Thoracic aorta (tissue), 2 donors: ENCODE results near the gene SEPTIN7. TPM values are rescaled to one million over a fixed set of nuclear protein-coding genes. Genes with fewer than 3 reads are reported as not detected.

Experiments used
- ATAC-seq: fragments of 150-250 bp; one replicate; pipeline ENCODE4 v1.8.0; 2017; ENCODE audit warnings: low read depth; ENCODE audit not compliant: insufficient number of reproducible peaks, low FRiP score
- DNase-seq: peaks from one replicate; pipeline ENCODE4 v3.0.0-alpha.2; 2020; ENCODE audit warnings: low spot score
- H3K27ac ChIP-seq, 2 donors: fragments of 200-600 bp; sonication (generic); 1 replicate in 1 of 2; 2 replicates in 1 of 2; pipeline ENCODE4 v1.5.1; 2016; ENCODE audit warnings: mild to moderate bottlenecking in 2 of 2, moderate library complexity in 2 of 2
- H3K27me3 ChIP-seq: fragments of 200-600 bp; sonication (generic); replicated peaks from 2 replicates; pipeline ENCODE4 v1.6.0; 2016; ENCODE audit warnings: mild to moderate bottlenecking; ENCODE audit not compliant: insufficient read depth
- H3K36me3 ChIP-seq: fragments of 200-600 bp; sonication (generic); one replicate; pipeline ENCODE4 v1.5.1; 2016
- H3K4me1 ChIP-seq, 2 donors: fragments of 200-600 bp; sonication (generic); 1 replicate in 1 of 2; 2 replicates in 1 of 2; pipeline versions ENCODE4 v1.5.1 to v1.6.0; 2016; ENCODE audit warnings: low read depth in 2 of 2, mild to moderate bottlenecking in 1 of 2; ENCODE audit not compliant: control insufficient read depth in 1 of 2
- H3K4me3 ChIP-seq: fragments of 200-600 bp; sonication (generic); 2 replicates; pipeline ENCODE4 v1.5.1; 2016; ENCODE audit warnings: mild to moderate bottlenecking
- H3K9me3 ChIP-seq: fragments of 200-600 bp; sonication (generic); 2 replicates; pipeline ENCODE4 v1.5.1; 2016
- CTCF ChIP-seq: fragments of 200-600 bp; sonication (generic); IDR thresholded peaks from one replicate; pipeline ENCODE4 v1.5.1; 2019; ENCODE audit warnings: antibody characterized with exemption
- total RNA-seq, 2 donors: library from RNA; depleted of rRNA; stranded (reverse); fragments of >200 nt; gene quantifications; one replicate each; pipeline versions ENCODE4 v1.1.0 to v1.2.3, GENCODE V29; 2016

The SEPTIN7 gene
- total RNA-seq, 2 donors from 2014 or later = 165 to 224 TPM

GRCh38 chr7:35819954-35820703 lies 19.3 kb downstream of the SEPTIN7 start:
- Histone ChIP-seq H3K4me3 (no peak overlapping the region), H3K9me3 (peaks cover 5% of the 10 kb centered on the region), H3K27ac (no peak overlapping the region), H3K4me1 (peaks cover 19 to 21% of the 10 kb centered on the region in 2 donors), H3K36me3 (no peaks in the 10 kb centered on the region), H3K27me3 (no peaks in the 10 kb centered on the region)
- no peak for TF ChIP-seq CTCF
- DNase-seq = no peak
- ATAC-seq = no peak

- H3K4me1 ChIP-seq = peaks cover 22 to 26% of the 10 kb centered on the region in 2 donors
- H3K27me3 ChIP-seq = no peaks in the 10 kb centered on the region
- no peak for TF ChIP-seq CTCF
- H3K9me3 ChIP-seq = peaks cover 5% of the 10 kb centered on the region
- ATAC-seq (no peak), DNase-seq (no peak)
- H3K4me3 ChIP-seq = no peak overlapping the region
- H3K27ac ChIP-seq = no peak overlapping the region
- no peaks in the 10 kb centered on the region for H3K36me3 ChIP-seq
These were observed 20.0 kb downstream of the SEPTIN7 start for GRCh38 chr7:35820858-35821257.

GRCh38 chr7:35823440-35823839 lies 22.6 kb downstream of the SEPTIN7 start:
- ATAC-seq (no peak), DNase-seq (no peak)
- Histone ChIP-seq H3K9me3 (peaks cover 5% of the 10 kb centered on the region), H3K27me3 (no peaks in the 10 kb centered on the region), H3K4me1 (peaks cover 40 to 44% of the 10 kb centered on the region in 2 donors), H3K36me3 (no peaks in the 10 kb centered on the region), H3K27ac (no peak overlapping the region), H3K4me3 (no peak overlapping the region)
- no peak for TF ChIP-seq CTCF

GRCh38 chr7:35825974-35826373 lies 25.1 kb downstream of the SEPTIN7 start:
- DNase-seq (no peak), ATAC-seq (no peak)
- H3K9me3 ChIP-seq = no peaks in the 10 kb centered on the region
- TF ChIP-seq CTCF = no peak
- no peaks in the 10 kb centered on the region for H3K27me3 ChIP-seq
- H3K4me3 ChIP-seq = no peak overlapping the region
- H3K27ac ChIP-seq = no peak overlapping the region
- H3K4me1 ChIP-seq = peaks cover 53 to 63% of the 10 kb centered on the region in 2 donors
- H3K36me3 ChIP-seq = no peaks in the 10 kb centered on the region

GRCh38 chr7:35826751-35827150 lies 25.9 kb downstream of the SEPTIN7 start:
- ATAC-seq (no peak), DNase-seq (no peak)
- H3K4me1 ChIP-seq = peaks cover 58 to 71% of the 10 kb centered on the region in 2 donors

More at GRCh38 chr7:35826751-35827150, 25.9 kb downstream of the SEPTIN7 start:
- Histone ChIP-seq H3K9me3 (no peaks in the 10 kb centered on the region), H3K27ac (no peak overlapping the region), H3K36me3 (no peaks in the 10 kb centered on the region), H3K4me3 (no peak overlapping the region), H3K27me3 (no peaks in the 10 kb centered on the region)
- TF ChIP-seq CTCF = no peak
